Measurements from ENCODE around the gene SPATA9. TPM values are rescaled to one million over a fixed set of nuclear protein-coding genes. Genes with fewer than 3 reads are reported as not detected.

Gene SPATA9, protein sequence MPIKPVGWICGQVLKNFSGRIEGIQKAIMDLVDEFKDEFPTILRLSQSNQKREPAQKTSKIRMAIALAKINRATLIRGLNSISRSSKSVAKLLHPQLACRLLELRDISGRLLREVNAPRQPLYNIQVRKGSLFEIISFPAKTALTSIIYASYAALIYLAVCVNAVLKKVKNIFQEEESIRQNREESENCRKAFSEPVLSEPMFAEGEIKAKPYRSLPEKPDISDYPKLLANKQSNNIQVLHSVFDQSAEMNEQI
- total RNA-seq (ENCODE audit: low replicate concordance), result 0.54 TPM in 1 of 2 replicates, not detected in the other

GRCh38 chr5:95682891-95683290 is at the start of gene SPATA9:
SPATA9 (minus strand) TSS chr5:95682991; CDS start chr5:95682854, 137 bp downstream.
- H3K4me3 ChIP-seq (ENCODE audit: low read depth, low read length), result no peak within 1 kb of the TSS
- DNase-seq (ENCODE audit: low read depth), result no peak
- TF ChIP-seq, protein P1, sequence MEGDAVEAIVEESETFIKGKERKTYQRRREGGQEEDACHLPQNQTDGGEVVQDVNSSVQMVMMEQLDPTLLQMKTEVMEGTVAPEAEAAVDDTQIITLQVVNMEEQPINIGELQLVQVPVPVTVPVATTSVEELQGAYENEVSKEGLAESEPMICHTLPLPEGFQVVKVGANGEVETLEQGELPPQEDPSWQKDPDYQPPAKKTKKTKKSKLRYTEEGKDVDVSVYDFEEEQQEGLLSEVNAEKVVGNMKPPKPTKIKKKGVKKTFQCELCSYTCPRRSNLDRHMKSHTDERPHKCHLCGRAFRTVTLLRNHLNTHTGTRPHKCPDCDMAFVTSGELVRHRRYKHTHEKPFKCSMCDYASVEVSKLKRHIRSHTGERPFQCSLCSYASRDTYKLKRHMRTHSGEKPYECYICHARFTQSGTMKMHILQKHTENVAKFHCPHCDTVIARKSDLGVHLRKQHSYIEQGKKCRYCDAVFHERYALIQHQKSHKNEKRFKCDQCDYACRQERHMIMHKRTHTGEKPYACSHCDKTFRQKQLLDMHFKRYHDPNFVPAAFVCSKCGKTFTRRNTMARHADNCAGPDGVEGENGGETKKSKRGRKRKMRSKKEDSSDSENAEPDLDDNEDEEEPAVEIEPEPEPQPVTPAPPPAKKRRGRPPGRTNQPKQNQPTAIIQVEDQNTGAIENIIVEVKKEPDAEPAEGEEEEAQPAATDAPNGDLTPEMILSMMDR (IDR thresholded peaks at IDR 0.05; ENCODE audit: insufficient read depth, low read length), result no peak

- peak; percentile 60 for DNase-seq (ENCODE audit: low read depth)
- TF ChIP-seq, protein P1 (IDR thresholded peaks at IDR 0.05; ENCODE audit: insufficient read depth, low read length), result no peak
- H3K4me3 ChIP-seq (ENCODE audit: low read depth, low read length), result peak overlapping the region; percentile 88
These were observed 49.1 kb upstream of the SPATA9 start for GRCh38 chr5:95731571-95732554.

DNA sequence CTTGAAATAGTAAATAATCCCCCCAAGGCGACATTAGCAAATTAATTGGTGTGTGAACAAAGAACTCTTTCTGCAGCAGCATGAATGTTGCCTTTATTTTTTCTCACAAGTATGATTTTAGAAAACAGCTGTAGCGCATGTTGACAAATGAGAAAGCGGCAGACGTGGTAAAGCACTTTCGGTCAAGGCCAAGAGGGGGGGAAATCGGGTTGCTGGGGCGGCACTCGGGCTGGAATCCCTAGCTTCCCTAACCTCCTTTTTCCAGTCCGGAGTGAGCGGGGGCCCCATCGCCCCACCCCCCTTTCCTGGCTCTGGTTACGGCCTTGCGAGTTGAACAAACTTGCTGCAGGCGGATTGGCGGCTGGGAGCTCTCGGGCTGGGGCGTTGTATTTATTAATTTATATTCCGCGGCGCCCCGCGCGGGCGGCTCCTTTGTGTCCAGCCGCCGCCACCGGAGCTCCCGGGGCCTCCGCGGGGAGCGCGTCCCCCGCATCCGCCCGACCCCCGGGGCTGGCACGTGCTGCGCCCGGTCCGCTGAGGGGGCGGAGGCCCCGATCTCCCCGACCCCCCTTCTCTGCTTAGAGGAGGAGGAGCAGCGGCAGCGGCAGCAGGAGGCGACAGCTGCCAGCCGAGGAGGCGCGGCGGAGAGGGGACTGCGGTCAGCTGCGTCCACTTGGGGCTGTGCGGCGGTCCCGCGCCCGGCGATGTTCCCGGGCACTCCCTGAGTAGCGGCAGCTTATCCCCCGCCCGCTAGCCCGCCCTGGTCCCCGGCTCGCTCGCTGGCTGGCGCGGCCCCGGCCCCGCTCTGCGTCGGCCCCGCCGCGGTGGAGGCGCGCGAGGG is 48.2 kb upstream of the SPATA9 start, which contains the start of gene RHOBTB3:
TSS of gene RHOBTB3 (plus strand) at position 607 of the 841 bp plus-strand sequence. CDS start 347 bp downstream, outside the sequence.
- H3K4me3 ChIP-seq (ENCODE audit: low read depth, low read length), result peak within 1 kb of the TSS; percentile 88
- DNase-seq (ENCODE audit: low read depth), result peak; percentile 94
- TF ChIP-seq, protein P1 (IDR thresholded peaks at IDR 0.05; ENCODE audit: insufficient read depth, low read length), result no peak

DNA sequence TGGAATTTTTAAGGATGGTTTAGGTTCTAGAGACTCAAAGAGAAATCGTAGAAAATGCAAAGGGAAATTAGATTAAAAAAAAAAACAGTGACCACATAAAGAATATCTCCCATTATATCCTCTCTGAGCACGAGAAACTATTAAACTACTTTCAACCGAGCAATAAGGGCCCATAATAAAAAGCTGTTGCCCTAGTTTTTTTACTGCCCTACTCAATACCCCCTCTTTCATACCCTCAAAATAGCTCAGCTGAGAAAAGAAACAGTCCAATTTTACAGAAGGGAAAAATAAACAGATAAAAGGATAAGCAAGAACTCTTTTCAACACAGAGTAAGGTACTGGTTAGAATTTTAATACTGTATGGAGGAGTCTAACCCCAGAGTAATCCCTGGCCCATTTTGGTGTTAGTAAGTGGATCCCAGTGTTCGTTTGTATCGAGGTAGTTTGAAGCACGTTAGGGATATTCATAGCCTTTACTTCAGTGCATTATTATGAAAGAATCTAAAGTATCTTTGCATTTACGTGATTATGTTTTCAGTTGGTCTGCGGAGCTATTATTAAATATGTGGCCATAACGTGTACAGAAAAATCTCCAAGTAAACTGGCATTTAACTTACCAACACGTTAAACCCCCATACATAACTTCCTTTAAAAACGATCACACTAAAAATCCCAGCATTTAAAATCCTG is 47.4 kb upstream of the SPATA9 start:
- TF ChIP-seq, protein P1 (IDR thresholded peaks at IDR 0.05; ENCODE audit: insufficient read depth, low read length), result no peak
- peak overlapping the region; percentile 88 for H3K4me3 ChIP-seq (ENCODE audit: low read depth, low read length)
- DNase-seq (ENCODE audit: low read depth), result no peak

DNA sequence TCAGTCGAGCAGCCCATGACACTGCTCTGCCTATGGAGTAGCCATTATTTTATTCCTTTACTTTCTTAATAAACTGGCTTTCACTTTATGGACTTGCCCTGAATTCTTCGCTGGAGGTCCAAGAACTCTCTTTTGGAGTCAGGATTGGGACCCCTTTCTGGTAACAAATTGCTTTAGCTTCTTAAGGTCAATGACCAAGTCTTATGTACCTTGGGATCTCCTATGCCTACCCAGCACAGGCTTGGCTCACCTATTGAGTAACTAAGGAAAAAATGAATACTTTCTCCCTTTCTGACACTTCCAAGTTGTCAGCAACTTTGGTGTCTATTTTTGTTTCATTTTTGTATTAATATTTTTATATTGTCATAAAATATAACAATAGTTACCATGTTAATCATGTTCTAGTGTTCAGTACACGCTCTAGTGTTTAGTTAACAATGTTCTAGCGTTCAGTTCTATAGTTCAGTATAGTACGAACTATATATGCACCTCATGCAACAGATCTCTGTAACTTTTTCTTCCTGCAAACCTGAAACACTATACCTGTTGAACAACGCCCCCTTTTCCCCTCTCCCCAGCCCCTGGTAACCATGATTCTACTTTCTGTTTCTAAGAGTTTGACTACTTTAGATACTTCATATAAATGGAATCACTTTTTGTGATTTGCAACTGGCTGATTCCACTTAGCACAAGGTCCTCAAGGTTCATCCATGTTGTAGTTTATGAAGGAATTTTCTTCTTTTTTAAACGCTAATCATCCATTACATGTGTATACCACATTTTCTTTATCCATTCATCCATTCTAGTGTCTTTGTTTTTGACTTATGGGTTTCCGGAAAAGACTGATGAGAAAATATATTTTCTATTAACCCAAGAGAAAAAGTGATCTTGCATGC is 46.6 kb upstream of the SPATA9 start:
- DNase-seq (ENCODE audit: low read depth), result no peak
- TF ChIP-seq, protein P1 (IDR thresholded peaks at IDR 0.05; ENCODE audit: insufficient read depth, low read length), result no peak
- no peak overlapping the region for H3K4me3 ChIP-seq (ENCODE audit: low read depth, low read length)

Measured in fibroblast of the aortic adventitia (primary cell).